UCSD-AML1 (cell line): ENCODE data around the gene ABCA4.

Experiments
- DNase-seq: peaks from one replicate; lab custom pipeline; 2025; ENCODE audit not compliant: unreplicated experiment; lab: John Stamatoyannopoulos, UW

ABCA4 gene

GRCh38 chr1:93980320-93981273 is 140.4 kb downstream of the ABCA4 start:
- DNase-seq: no peak

GRCh38 chr1:93979718-93980319 is 141.1 kb downstream of the ABCA4 start:
- DNase-seq: no peak

- DNase-seq: no peak
Measured at GRCh38 chr1:93979040-93979717, 141.8 kb downstream of the ABCA4 start.

- DNase-seq: no peak
Measured at GRCh38 chr1:93977598-93977945, 143.4 kb downstream of the ABCA4 start.

- DNase-seq: no peak
Measured at GRCh38 chr1:93976711-93977597, 144.0 kb downstream of the ABCA4 start.

GRCh38 chr1:93976291-93976690 is 144.7 kb downstream of the ABCA4 start:
- DNase-seq: no peak

GRCh38 chr1:93972341-93972740 is 148.6 kb downstream of the ABCA4 start:
- DNase-seq: no peak

GRCh38 chr1:93969887-93970286 is 151.1 kb downstream of the ABCA4 start:
- no peak for DNase-seq

- DNase-seq: no peak
Measured at GRCh38 chr1:93969371-93969770, 151.6 kb downstream of the ABCA4 start.

GRCh38 chr1:93967306-93967705 is 153.6 kb downstream of the ABCA4 start:
- DNase-seq: no peak

GRCh38 chr1:93965888-93966287 is 155.1 kb downstream of the ABCA4 start:
- DNase-seq: no peak

GRCh38 chr1:93965256-93965655 is 155.7 kb downstream of the ABCA4 start:
- DNase-seq: no peak

GRCh38 chr1:93964777-93965200 is 156.2 kb downstream of the ABCA4 start:
- no peak for DNase-seq

- no peak for DNase-seq
Measured at GRCh38 chr1:93964096-93964776, 156.7 kb downstream of the ABCA4 start.

- no peak for DNase-seq
Measured at GRCh38 chr1:93963585-93963984, 157.4 kb downstream of the ABCA4 start.

- DNase-seq: no peak
Measured at GRCh38 chr1:93961906-93962305, 159.0 kb downstream of the ABCA4 start.

GRCh38 chr1:93961443-93961842 is 159.5 kb downstream of the ABCA4 start:
- DNase-seq: no peak

- no peak for DNase-seq
Measured at GRCh38 chr1:93960641-93961147, 160.3 kb downstream of the ABCA4 start.

GRCh38 chr1:93959413-93959812 is 161.5 kb downstream of the ABCA4 start:
- DNase-seq: no peak

- DNase-seq: no peak
Measured at GRCh38 chr1:93958726-93959100, 162.2 kb downstream of the ABCA4 start.
